Measurements from ENCODE around the gene ALK.

Gene ALK

GRCh38 chr2:29377788-29378187 lies 543.6 kb downstream of the ALK start:
- Histone ChIP-seq H3K4me3 (ENCODE audit: low read depth, low read length) (no peak overlapping the region), H3K27ac (ENCODE audit: extremely low read depth, low read depth, low read length) (no peak overlapping the region), H3K9me3 (ENCODE audit: control insufficient read depth, insufficient read depth, low read depth, low read length) (no peaks in the 10 kb centered on the region), H3K36me3 (ENCODE audit: control insufficient read depth in 2 of 2, insufficient read depth in 1 of 2, low read length in 2 of 2) (no peaks in the 10 kb centered on the region), H3K4me1 (ENCODE audit: control insufficient read depth, insufficient read depth, low read length) (no peaks in the 10 kb centered on the region)
- POLR2A ChIA-PET: no interaction called here
- CTCF ChIA-PET: interaction anchor here (1.1 kb wide), 1 partner anchor 25 kb away, joined by 4 read pairs; no protein-coding TSS in a partner anchor
- TF ChIP-seq ZBTB20 (tag by site-specific recombination; IDR thresholded peaks at IDR 0.05) (no peak), KLF9 (tag by site-specific recombination; IDR thresholded peaks at IDR 0.05; ENCODE audit: low read depth) (no peak), GLIS2 (tag by site-specific recombination; IDR thresholded peaks at IDR 0.05) (no peak), SCRT1 (tag by site-specific recombination; IDR thresholded peaks at IDR 0.05; ENCODE audit: borderline replicate concordance) (no peak), ZNF600 (tag by site-specific recombination; IDR thresholded peaks at IDR 0.05) (no peak), ZNF19 (tag by site-specific recombination; IDR thresholded peaks at IDR 0.05; ENCODE audit: low read depth) (no peak), ZNF302 (tag by site-specific recombination; IDR thresholded peaks at IDR 0.05; ENCODE audit: low read depth) (no peak), KLF10 (tag by site-specific recombination; IDR thresholded peaks at IDR 0.05) (no peak), ZBTB21 (tag by site-specific recombination; IDR thresholded peaks at IDR 0.05) (no peak), ZBTB6 (tag by site-specific recombination; IDR thresholded peaks at IDR 0.05) (no peak), TRIM28 (IDR thresholded peaks at IDR 0.05; ENCODE audit: borderline replicate concordance, low read length) (no peak)

GRCh38 chr2:29376541-29376940 lies 544.8 kb downstream of the ALK start:
- CTCF ChIA-PET: interaction anchor here (0.8 kb wide), 1 partner anchor 8 kb away, joined by 4 read pairs; no protein-coding TSS in a partner anchor
- H3K4me3 ChIP-seq (ENCODE audit: low read depth, low read length): no peak overlapping the region
- POLR2A ChIA-PET: no interaction called here

GRCh38 chr2:29375843-29376242 lies 545.5 kb downstream of the ALK start:
- Histone ChIP-seq H3K9me3 (ENCODE audit: control insufficient read depth, insufficient read depth, low read depth, low read length) (no peaks in the 10 kb centered on the region), H3K4me3 (ENCODE audit: low read depth, low read length) (no peak overlapping the region), H3K36me3 (ENCODE audit: control insufficient read depth in 2 of 2, insufficient read depth in 1 of 2, low read length in 2 of 2) (no peaks in the 10 kb centered on the region), H3K4me1 (ENCODE audit: control insufficient read depth, insufficient read depth, low read length) (no peaks in the 10 kb centered on the region), H3K27ac (ENCODE audit: extremely low read depth, low read depth, low read length) (no peak overlapping the region)
- ChIA-PET POLR2A (no interaction called here), CTCF (no interaction called here)
- no peak for TF ChIP-seq PRDM6 (tag by site-specific recombination; IDR thresholded peaks at IDR 0.05)

More at GRCh38 chr2:29376541-29376940, 544.8 kb downstream of the ALK start:
- TF ChIP-seq GLIS1 (tag by site-specific recombination; IDR thresholded peaks at IDR 0.05) (no peak), ZNF530 (tag by site-specific recombination; IDR thresholded peaks at IDR 0.05; ENCODE audit: low read depth) (no peak)
- Histone ChIP-seq H3K27ac (ENCODE audit: extremely low read depth, low read depth, low read length) (no peak overlapping the region), H3K9me3 (ENCODE audit: control insufficient read depth, insufficient read depth, low read depth, low read length) (no peaks in the 10 kb centered on the region), H3K4me1 (ENCODE audit: control insufficient read depth, insufficient read depth, low read length) (no peaks in the 10 kb centered on the region), H3K36me3 (ENCODE audit: control insufficient read depth in 2 of 2, insufficient read depth in 1 of 2, low read length in 2 of 2) (no peaks in the 10 kb centered on the region)

GRCh38 chr2:29374823-29375222 lies 546.6 kb downstream of the ALK start:
- no peaks in the 10 kb centered on the region for H3K4me1 ChIP-seq (ENCODE audit: control insufficient read depth, insufficient read depth, low read length)
- no peak overlapping the region for H3K4me3 ChIP-seq (ENCODE audit: low read depth, low read length)
- H3K27ac ChIP-seq (ENCODE audit: extremely low read depth, low read depth, low read length): no peak overlapping the region
- ChIA-PET CTCF (no interaction called here), POLR2A (no interaction called here)
- H3K36me3 ChIP-seq (ENCODE audit: control insufficient read depth in 2 of 2, insufficient read depth in 1 of 2, low read length in 2 of 2): no peaks in the 10 kb centered on the region
- H3K9me3 ChIP-seq (ENCODE audit: control insufficient read depth, insufficient read depth, low read depth, low read length): no peaks in the 10 kb centered on the region
- no peak for TF ChIP-seq ZNF596 (tag by site-specific recombination; IDR thresholded peaks at IDR 0.05)
- no peak for TF ChIP-seq INSM2 (tag by site-specific recombination; IDR thresholded peaks at IDR 0.05)
- TF ChIP-seq FEZF1 (tag by site-specific recombination; IDR thresholded peaks at IDR 0.05): no peak
- TF ChIP-seq ZBTB21 (tag by site-specific recombination; IDR thresholded peaks at IDR 0.05): no peak
- no peak for TF ChIP-seq ZNF202 (tag by site-specific recombination; IDR thresholded peaks at IDR 0.05; ENCODE audit: borderline replicate concordance)
- no peak for TF ChIP-seq ZXDB (tag by site-specific recombination; IDR thresholded peaks at IDR 0.05)
- no peak for TF ChIP-seq SP2 (tag by site-specific recombination; IDR thresholded peaks at IDR 0.05)
- TF ChIP-seq ZNF10 (tag by site-specific recombination; IDR thresholded peaks at IDR 0.05): no peak
- no peak for TF ChIP-seq WT1 (tag by site-specific recombination; IDR thresholded peaks at IDR 0.05)
- TF ChIP-seq ZNF610 (tag by site-specific recombination; IDR thresholded peaks at IDR 0.05; ENCODE audit: borderline replicate concordance): no peak
- no peak for TF ChIP-seq ZNF184 (tag by site-specific recombination; IDR thresholded peaks at IDR 0.05)
- TF ChIP-seq REPIN1 (tag by site-specific recombination; IDR thresholded peaks at IDR 0.05; ENCODE audit: low read depth): no peak
- no peak for TF ChIP-seq ZNF561 (tag by site-specific recombination; IDR thresholded peaks at IDR 0.05; ENCODE audit: borderline replicate concordance)

Data from HEK293 (cell line).